HG03558 (cell line): Measurements from ENCODE around the gene DAAM2.

Experiments
- ATAC-seq: cut with Tn5 transposase; IDR thresholded peaks from one replicate; pipeline ENCODE4 v1.9.1; 2021; ENCODE audit warnings: moderate number of reproducible peaks; ENCODE audit not compliant: unreplicated experiment; ENCODE audit errors: extremely low read depth

Gene DAAM2

GRCh38 chr6:39786649-39787048 lies 5.5 kb upstream of the DAAM2 start:
- no peak for ATAC-seq

DNA sequence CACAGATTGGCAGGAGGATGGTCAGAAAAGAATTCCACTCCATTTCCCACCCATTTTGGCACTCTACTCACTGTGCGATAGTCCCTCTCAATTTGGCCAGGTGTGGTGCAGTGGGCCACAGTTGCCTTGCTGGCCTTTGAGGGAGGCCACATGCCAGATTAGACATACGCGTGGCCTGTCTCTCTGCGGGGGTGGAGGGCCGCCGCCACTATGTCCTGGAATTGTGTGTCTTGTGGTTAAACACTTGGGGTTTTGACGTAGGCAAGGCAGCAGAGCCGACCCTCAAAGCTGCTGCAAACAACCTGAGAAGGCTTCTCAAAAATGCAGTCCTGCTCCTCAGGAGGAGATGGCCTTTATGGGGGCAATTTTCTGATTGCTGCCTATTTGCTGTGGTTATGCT lies 4.9 kb upstream of the DAAM2 start:
- ATAC-seq, result no peak

- ATAC-seq, result no peak
These were observed 1.4 kb upstream of the DAAM2 start for GRCh38 chr6:39790772-39791171.

GRCh38 chr6:39791311-39791710 lies 865 bp upstream of the DAAM2 start:
- ATAC-seq, result no peak

- ATAC-seq, result no peak
These were observed 619 bp downstream of the DAAM2 start for GRCh38 chr6:39792540-39793450.

- no peak for ATAC-seq
These were observed 1.3 kb downstream of the DAAM2 start for GRCh38 chr6:39793516-39793915.

GRCh38 chr6:39794231-39794630 lies 2.1 kb downstream of the DAAM2 start:
- no peak for ATAC-seq

DNA sequence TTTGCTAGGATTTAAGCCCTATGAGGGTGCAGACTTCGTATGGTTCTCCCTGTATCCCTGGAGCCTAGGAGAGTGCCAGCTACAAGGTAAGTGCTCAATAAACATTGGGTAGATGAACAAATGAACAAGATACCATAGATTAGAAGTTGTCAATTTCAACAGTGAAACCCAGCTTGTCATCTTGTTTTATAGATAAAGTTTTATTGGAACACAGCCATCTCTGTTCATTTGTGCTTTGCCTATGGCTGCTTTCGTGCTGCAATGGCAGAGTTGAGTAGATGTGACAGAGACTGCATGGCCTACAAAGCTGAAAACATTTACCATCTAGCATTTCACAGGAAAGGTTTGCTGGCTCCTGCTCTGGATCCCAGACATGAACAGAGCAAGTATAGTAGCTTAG lies 5.6 kb downstream of the DAAM2 start:
- no peak for ATAC-seq

GRCh38 chr6:39800034-39801032 lies 8.2 kb downstream of the DAAM2 start:
- no peak for ATAC-seq

DNA sequence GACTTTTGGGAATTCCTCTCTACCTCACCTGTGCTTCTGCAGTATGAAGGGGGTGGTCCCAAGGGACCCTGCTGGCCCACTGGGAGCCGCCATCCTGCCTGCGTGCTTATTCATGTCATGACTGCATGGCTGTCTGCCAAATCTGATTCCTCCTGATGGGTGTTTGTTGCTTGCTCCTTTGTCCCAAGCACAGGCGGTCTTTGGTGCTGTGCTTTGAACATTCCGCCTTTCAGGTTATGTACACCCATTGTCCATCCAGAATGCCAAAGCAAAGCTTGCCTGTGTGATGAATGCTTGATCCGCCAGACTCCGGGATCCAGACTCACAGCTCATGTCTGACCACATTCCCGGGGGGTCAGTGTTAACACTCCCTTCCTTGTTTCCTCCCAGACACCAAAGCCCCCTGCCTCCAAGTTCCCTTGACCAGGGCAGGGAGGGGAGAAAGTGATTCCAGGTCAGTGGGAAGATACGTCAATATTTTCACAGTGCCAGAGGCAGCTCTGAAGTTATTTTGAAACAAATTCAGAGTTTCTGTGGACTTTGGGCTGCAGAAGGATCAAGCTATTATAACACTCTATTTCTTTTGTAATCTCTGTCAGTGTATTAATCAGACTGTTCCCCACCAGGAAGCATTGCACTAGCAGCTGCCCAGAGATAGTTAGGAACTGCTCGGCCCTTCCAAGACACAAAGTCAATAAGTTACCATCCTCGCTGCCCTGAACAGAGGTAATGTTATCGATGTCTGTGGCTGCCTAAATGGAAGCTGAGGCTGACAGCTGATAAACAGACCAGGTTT lies 9.5 kb downstream of the DAAM2 start:
- ATAC-seq, result no peak

- ATAC-seq, result no peak
These were observed 11.7 kb downstream of the DAAM2 start for GRCh38 chr6:39803872-39804271.

GRCh38 chr6:39804466-39805065 lies 12.4 kb downstream of the DAAM2 start:
- ATAC-seq, result no peak

- ATAC-seq, result no peak
These were observed 14.1 kb downstream of the DAAM2 start for GRCh38 chr6:39806278-39806677.

GRCh38 chr6:39808346-39808745 lies 16.2 kb downstream of the DAAM2 start:
- ATAC-seq, result no peak

DNA sequence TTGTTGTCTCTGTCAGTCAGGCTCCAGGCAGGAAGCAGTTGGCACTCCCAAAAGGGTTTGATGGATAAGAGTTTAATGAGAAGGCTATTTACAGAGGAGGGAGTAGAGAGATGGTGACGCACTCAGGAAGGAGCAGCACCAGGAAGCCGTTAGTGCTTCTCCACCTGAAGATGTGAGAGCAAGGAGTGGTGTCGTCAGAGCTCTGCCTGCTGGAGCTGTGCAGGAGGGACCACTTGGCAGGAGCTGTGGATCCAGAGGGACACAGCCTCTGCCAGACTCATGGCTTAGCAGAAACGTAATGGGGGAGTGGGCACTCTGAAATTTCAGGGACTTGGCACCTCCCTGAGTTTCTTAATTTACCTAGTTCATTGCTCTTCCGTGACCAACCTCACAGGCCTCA lies 16.8 kb downstream of the DAAM2 start:
- ATAC-seq, result no peak

- ATAC-seq, result no peak
These were observed 19.7 kb downstream of the DAAM2 start for GRCh38 chr6:39811835-39812345.

GRCh38 chr6:39812496-39812852 lies 20.3 kb downstream of the DAAM2 start:
- ATAC-seq, result no peak

DNA sequence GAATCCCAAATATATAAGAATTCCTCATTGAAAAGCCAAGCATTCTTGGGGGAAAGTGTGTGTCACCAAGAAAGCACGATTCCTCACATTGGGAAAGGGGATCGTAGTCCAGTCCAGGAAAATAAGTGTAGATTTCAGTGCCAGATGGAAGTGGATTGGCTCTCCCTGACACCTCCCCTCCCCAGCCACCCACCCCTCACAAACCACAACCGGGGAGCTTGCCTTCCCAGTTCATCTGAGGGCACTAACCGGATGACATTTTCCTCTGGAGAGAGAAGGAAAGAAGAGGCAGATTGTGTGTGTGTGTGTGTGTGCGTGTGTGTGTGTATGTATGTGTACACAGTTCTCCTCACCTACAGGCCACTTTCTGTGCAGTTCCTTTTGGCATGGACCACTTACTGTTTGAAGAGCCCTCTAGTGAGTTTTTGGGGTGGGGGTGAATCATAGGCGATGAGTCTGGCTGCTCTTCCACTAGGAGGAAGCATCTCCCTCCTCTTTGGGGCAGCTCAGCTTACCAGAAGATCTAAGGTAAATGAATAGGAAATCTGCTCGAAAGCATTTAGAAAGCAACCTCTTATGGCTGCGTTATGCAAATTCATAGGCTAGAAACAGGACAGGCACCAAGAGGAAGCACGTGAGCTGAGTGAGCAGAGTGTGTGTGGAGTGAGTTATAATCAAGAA lies 20.8 kb downstream of the DAAM2 start:
- ATAC-seq, result no peak

- no peak for ATAC-seq
These were observed 22.1 kb downstream of the DAAM2 start for GRCh38 chr6:39814236-39814635.
